HG02840 (cell line): ENCODE data around the gene CYP4F11.
"Not testable (repeated sequence)": the region's sequence is repeated elsewhere in the genome, so short reads cannot be mapped to it uniquely, and the experiment has no call there.

Source experiments
- ATAC-seq: cut with Tn5 transposase; IDR thresholded peaks from one replicate; pipeline ENCODE4 v1.9.1; 2021; ENCODE audit warnings: mild to moderate bottlenecking, moderate library complexity, moderate number of reproducible peaks; ENCODE audit not compliant: unreplicated experiment, low FRiP score

Gene CYP4F11

DNA sequence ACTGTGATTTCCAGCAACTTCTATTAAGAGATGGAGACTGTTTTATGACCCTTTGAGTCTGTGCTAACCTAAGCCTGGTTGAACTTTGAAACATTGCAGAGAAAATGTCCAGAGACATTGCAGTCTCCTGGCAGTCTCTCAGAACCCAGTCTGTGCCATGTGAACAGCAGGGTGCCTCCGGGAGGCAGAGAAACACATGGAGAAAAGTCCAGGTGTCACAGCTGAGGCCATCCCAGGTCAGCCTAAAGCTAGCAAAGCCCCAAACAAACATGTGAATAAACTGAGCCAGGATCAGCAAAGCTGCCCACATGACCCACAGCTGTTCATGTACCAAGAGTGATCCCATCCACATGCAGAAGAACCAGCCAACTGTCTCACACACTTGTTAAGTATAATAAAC, 7.8 kb downstream of the CYP4F11 start:
- no peak for ATAC-seq

DNA sequence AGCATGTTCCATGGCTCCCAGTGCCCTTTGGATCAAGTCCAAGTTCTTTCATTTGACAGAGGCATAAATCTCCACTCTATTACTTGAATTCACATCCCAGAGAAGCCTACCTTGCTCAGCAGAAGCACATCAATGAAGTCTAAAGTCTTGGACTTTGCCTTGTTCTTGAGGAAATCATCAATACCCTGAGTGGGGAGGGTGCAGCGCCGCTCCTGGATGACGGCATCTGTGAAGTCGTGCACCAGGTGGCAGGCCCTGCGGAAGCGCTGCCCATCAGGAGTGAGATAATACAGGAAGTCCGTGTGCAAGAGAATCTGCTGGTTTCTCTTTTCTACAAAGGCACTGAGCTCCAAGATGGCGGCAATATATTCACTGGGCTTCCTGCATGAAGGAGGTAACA, 10.6 kb downstream of the CYP4F11 start:
- no peak for ATAC-seq

DNA sequence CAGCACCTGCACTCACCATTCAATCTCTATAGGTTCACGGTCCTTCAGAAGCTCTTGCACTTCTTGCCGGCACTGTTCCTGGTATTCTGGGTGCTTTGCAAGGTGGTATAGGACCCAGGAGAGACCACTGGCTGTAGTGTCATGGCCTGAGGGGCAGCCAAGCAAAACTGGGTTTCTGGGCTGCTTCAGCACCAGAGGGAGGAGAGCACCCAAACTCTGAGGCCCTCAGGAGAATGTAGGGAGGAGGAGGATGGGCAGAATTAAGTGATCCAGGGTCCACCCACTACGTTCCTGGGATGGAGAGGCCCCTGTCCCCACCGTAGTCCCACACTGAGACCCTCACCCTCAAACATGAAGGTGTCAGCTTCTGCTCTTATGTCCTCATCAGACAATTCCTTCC, 12.3 kb downstream of the CYP4F11 start:
- ATAC-seq, result no peak

DNA sequence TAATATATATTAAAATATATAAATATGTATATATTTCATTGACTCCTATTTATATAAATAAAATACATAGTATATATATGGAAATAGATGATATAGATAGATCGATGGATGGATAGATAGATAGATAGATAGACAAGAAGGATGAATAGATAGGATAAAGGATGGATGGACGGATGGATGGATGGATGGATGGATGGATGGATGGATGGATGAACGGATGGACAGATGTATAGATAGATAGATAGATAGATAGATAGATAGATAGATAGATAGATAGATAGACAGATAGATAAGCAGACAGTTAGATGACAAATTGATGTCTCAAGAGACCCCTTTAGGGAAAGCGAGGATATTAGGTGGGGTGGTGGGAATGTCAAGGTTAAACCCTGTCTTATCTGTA, 15.1 kb downstream of the CYP4F11 start:
- ATAC-seq, result no peak

DNA sequence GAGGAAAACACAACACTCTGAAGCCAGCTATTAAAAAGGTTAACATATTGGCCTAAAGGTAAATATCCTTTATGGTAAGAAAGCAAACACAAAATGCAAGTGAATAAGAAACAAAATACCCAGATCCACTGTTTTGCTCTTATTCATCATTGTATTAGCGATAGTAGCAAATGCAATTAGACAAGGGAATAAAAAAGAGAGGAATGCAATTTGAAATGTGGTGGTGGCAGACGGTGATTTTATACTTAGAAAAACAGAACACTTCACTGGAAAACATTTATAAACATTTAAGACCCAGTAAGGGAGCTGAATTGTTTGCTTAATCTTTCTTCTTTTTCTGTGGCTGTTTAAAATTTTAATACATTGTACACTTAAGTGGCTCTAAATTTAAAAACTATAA, 19.2 kb downstream of the CYP4F11 start:
- ATAC-seq, result no peak

GRCh38 chr19:15913830-15914229, 20.5 kb downstream of the CYP4F11 start:
- ATAC-seq, result no peak

- no peak for ATAC-seq
These were observed 20.9 kb downstream of the CYP4F11 start for GRCh38 chr19:15913384-15913783.

GRCh38 chr19:15911599-15912235, 22.6 kb downstream of the CYP4F11 start:
- ATAC-seq, result no peak

DNA sequence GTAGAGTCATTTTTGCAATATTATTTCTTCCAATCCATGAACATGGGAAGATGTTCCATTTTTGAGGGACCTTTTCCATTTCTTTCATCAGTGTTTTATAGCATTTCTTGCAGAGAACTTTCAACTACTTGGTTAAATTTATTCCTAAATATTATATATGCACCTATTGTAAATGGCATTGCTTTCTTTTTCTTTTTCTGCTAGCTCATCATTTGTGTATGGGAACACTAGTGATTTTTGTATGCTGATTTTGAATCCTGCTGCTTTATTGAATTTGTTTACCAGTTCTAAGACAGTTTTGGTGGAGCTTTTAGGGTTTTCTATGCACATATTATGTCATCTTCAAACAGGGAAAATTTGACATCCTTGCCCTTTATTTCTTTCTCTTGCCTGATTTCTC, 29.3 kb downstream of the CYP4F11 start:
- no peak for ATAC-seq

- ATAC-seq, result not testable (repeated sequence)
These were observed 31.4 kb downstream of the CYP4F11 start for GRCh38 chr19:15902898-15903297.

DNA sequence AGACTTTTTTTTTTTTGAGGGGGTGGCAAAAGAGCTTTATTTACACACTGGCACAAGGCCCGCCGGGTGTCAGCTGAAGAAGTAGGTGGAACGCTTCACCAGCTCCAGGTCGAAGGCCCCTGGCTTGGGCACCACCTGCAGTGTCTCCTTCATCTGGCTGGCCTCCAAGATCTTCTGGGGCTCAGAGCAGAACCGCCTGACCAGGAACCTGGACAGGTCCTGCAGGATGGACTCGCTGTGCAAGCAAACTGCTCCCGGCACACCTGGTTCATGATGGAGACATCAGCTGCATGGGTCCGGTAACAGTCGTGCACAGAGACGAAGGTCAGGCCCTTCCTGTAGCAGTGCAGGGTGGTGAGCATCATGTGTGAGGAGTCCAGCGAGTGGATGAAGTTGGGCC, 32.1 kb downstream of the CYP4F11 start:
- ATAC-seq, result no peak

DNA sequence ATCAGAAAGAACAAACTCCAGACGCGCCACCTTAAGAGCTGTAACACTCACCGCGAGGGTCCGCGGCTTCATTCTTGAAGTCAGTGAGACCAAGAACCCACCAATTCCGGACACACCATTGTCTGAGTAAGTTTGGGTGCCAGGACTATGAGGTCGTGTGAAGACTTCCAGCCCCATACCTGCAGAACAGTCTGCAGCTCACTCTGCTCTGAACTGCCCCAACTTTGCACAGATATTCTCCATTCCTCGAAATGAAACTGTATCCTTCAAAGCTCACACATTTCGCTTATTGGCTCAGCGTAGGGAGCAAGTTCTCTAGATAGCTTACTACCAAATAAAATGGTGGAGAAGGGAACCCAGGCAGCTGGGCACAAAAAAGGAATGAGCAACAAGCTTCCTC, 33.8 kb downstream of the CYP4F11 start:
- no peak for ATAC-seq

DNA sequence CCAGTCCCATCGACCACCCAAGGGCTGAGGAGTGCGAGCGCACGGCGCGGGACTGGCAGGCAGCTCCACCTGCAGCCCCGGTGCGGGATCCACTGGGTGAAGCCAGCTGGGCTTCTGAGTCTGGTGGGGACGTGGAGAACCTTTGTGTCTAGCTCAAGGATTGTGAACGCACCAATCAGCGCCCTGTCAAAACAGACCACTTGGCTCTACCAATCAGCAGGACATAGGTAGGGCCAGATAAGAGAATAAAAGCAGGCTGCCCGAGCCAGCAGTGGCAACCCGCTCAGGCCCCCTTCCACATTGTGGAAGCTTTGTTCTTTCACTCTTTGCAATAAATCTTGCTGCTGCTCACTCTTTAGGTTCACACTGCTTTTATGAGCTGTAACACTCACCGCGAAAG, 34.3 kb downstream of the CYP4F11 start:
- not testable (repeated sequence) for ATAC-seq

- not testable (repeated sequence) for ATAC-seq
These were observed 34.8 kb downstream of the CYP4F11 start for GRCh38 chr19:15899561-15899960.

DNA sequence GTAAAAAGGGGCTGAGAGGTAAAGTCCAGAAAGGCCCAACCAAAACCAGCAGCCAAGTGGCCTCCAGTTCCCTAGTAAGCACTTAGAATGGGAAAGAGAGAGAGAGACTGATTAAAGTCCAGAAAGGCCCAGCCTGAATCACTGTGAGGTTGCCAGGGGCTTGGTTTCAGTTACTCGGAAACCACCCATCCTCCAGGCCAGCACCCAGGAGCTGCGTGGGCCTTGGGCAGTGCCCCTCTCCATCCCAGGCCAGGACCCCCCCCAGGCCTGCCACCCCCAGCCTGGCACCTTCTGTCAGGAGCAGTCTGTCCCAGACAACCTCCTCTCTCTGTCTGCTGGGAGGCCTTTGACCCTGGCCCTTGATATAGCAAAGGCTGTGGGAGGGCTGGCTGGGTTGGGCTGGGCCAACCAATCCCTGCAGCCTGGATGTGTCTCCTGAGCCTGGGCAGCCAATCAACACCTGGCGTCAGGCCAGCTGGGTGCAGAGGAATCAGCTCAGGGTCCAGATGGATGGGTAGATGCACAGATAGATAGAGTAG, 36.5 kb downstream of the CYP4F11 start, which contains the start of gene CYP4F2:
Gene CYP4F2 (minus strand): TSS at position 337 of the 539 bp plus-strand sequence. CDS start 463 bp downstream, outside the sequence.
- ATAC-seq, result no peak

GRCh38 chr19:15897026-15897737, 37.1 kb downstream of the CYP4F11 start:
- no peak for ATAC-seq

GRCh38 chr19:15895876-15896430, 38.4 kb downstream of the CYP4F11 start:
- ATAC-seq, result no peak

DNA sequence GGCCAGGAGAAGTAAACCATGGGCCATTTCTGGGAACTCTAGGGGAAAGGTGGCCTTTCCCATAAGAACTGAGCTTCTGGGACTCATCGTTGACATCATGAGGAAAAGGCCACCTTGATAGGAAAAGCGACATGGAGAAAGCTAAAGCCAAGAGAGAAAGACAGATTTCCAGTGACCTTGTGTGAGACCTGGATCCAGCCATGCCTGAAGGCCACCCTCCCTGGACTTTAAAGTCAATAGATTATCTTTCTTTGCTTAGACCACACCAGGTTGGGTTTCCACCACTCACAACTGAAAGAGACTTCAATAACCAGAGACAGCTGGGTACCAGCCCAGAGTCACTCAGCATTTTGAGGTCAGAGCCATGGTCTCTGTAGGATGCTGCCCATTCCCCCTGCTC, 40.0 kb downstream of the CYP4F11 start:
- no peak for ATAC-seq

- no peak for ATAC-seq
These were observed 40.9 kb downstream of the CYP4F11 start for GRCh38 chr19:15893477-15893876.

GRCh38 chr19:15892012-15892411, 42.3 kb downstream of the CYP4F11 start:
- no peak for ATAC-seq

- ATAC-seq, result no peak
These were observed 42.9 kb downstream of the CYP4F11 start for GRCh38 chr19:15891434-15891833.
